Measurements from ENCODE around the gene F2R. TPM values are rescaled to one million over a fixed set of nuclear protein-coding genes. Genes with fewer than 3 reads are reported as not detected.

F2R gene
- total and polyA plus RNA-seq, 2 of the 13 experiments (the other 11 are each of a cell fraction or from before 2014, with no cell fraction given), result 8.3 to 12.3 TPM

GRCh38 chr5:76781775-76782174 is 65.8 kb downstream of the F2R start:
- peaks cover 24% of the 10 kb centered on the region for H3K4me1 ChIP-seq (ENCODE audit: insufficient read depth, low read length)
- in situ Hi-C loops (cut with HindIII; ENCODE audit: extremely low pct_ligation_motif_present, low pct_unique_long_range_greater_than_20kb), result no loop called here
- BruUV-seq (replicated peaks), result no TSS peak
- TF ChIP-seq ONECUT2 (CRISPR knock-in tag; IDR thresholded peaks at IDR 0.05) (no peak), PLRG1 (conservative IDR thresholded peaks at IDR 0.05) (no peak), RXRB (CRISPR knock-in tag; IDR thresholded peaks at IDR 0.05; ENCODE audit: borderline replicate concordance) (no peak), ZNF12 (CRISPR knock-in tag; IDR thresholded peaks at IDR 0.05) (no peak), ZBTB14 (CRISPR knock-in tag; IDR thresholded peaks at IDR 0.05) (no peak), MAFG (CRISPR knock-in tag; IDR thresholded peaks at IDR 0.05) (no peak), GTF3A (CRISPR knock-in tag; conservative IDR thresholded peaks at IDR 0.05) (no peak), ZNF441 (CRISPR knock-in tag; IDR thresholded peaks at IDR 0.05; ENCODE audit: borderline replicate concordance) (no peak), ZMAT3 (CRISPR knock-in tag; conservative IDR thresholded peaks at IDR 0.05) (no peak), SOX13 (IDR thresholded peaks at IDR 0.05) (no peak), SOX13 (CRISPR knock-in tag; conservative IDR thresholded peaks at IDR 0.05 in 1 of 2, IDR thresholded peaks at IDR 0.05 in 1 of 2) (no peak), HINFP (CRISPR knock-in tag; IDR thresholded peaks at IDR 0.05; ENCODE audit: low read depth) (no peak), ZNF562 (CRISPR knock-in tag; IDR thresholded peaks at IDR 0.05; ENCODE audit: borderline replicate concordance) (no peak), CEBPB (IDR thresholded peaks at IDR 0.05; ENCODE audit: borderline replicate concordance, low read depth, low read length) (no peak), ARNT2 (CRISPR knock-in tag; IDR thresholded peaks at IDR 0.05; ENCODE audit: low read depth) (no peak), ZNF296 (CRISPR knock-in tag; conservative IDR thresholded peaks at IDR 0.05) (no peak), ZNF75D (CRISPR knock-in tag; IDR thresholded peaks at IDR 0.05; ENCODE audit: borderline replicate concordance) (no peak)
- no peak overlapping the region for H3K9ac ChIP-seq (ENCODE audit: insufficient read depth, low read depth, low read length)
- WGBS (ENCODE audit: low lambda C conversion rate), result 81% methylated on average over 10 of the region's 10 CpGs
- ChIA-PET CTCF (ENCODE audit: low intra/inter-chr PET ratio, low total read pairs) (no interaction called here), POLR2A (no interaction called here)
- no peak overlapping the region for H3K4me3 ChIP-seq (replicated peaks in 1 of 3; ENCODE audit: insufficient read depth in 1 of 3, low read depth in 2 of 3, low read length in 3 of 3)
- H3K27ac ChIP-seq (ENCODE audit: extremely low read length, insufficient read depth, low read length), result no peak overlapping the region
- no peaks in the 10 kb centered on the region for H4K20me1 ChIP-seq (ENCODE audit: insufficient read depth, low read length)
- no peaks in the 10 kb centered on the region for H3K36me3 ChIP-seq (replicated peaks in 1 of 2; ENCODE audit: control insufficient read depth in 1 of 2, insufficient read depth in 2 of 2, low read length in 2 of 2)
- no peak overlapping the region for H2AFZ ChIP-seq (ENCODE audit: low read length)
- H3K9me3 ChIP-seq (ENCODE audit: low read length), result no peaks in the 10 kb centered on the region
- FAIRE-seq, result no peak
- ATAC-seq, result no peak
- no peak for DNase-seq (ENCODE audit: low spot score)
- H3K4me2 ChIP-seq (ENCODE audit: low read depth, low read length), result no peak overlapping the region
- H3K27me3 ChIP-seq (ENCODE audit: control insufficient read depth in 1 of 2, insufficient read depth in 2 of 2, low read length in 2 of 2), result no peaks in the 10 kb centered on the region
- intact Hi-C loops (cut with micrococcal nuclease; ENCODE audit: unreplicated experiment), result no loop called here
- H3K79me2 ChIP-seq (ENCODE audit: insufficient read depth, low read length), result no peaks in the 10 kb centered on the region
